ENCODE data around the gene COL4A6. TPM values are rescaled to one million over a fixed set of nuclear protein-coding genes. Genes with fewer than 3 reads are reported as not detected.

Gene COL4A6
- total RNA-seq, 4 donors from 2014 or later = 0.27 to 1.5 (median 1.1) TPM

GRCh38 chrX:108163333-108164082 lies 274.7 kb downstream of the COL4A6 start:
- Histone ChIP-seq H3K36me3 (no peaks in the 10 kb centered on the region), H3K4me3 (replicated peaks in 1 of 3) (no peak overlapping the region), H3K4me1 (peaks cover 11 to 14% of the 10 kb centered on the region in 2 donors), H3K9me3 (no peaks in the 10 kb centered on the region), H3K27ac (no peak overlapping the region), H3K27me3 (no peaks in the 10 kb centered on the region)
- no peak for DNase-seq
- TF ChIP-seq POLR2A (IDR thresholded peaks at IDR 0.05) (no peak), CTCF (IDR thresholded peaks at IDR 0.05) (no peak)
- intact Hi-C loops (cut with DNase I) = no loop called here
- 84 to 95% methylated on average over 6 to 7 of the region's 7 CpGs for WGBS, 2 donors

- no peak for DNase-seq
- intact Hi-C loops (cut with DNase I) = no loop called here
- H3K4me3 ChIP-seq (replicated peaks in 1 of 3) = no peak overlapping the region
- H3K27ac ChIP-seq = no peak overlapping the region
- WGBS, 2 donors = 91 to 93% methylated on average over 4 of the region's 4 CpGs
- H3K36me3 ChIP-seq = no peaks in the 10 kb centered on the region
- H3K27me3 ChIP-seq = no peaks in the 10 kb centered on the region
- TF ChIP-seq POLR2A (IDR thresholded peaks at IDR 0.05) (no peak), CTCF (IDR thresholded peaks at IDR 0.05) (no peak)
- no peaks in the 10 kb centered on the region for H3K9me3 ChIP-seq
- peaks cover 11 to 14% of the 10 kb centered on the region in 2 donors for H3K4me1 ChIP-seq
Observed at GRCh38 chrX:108162265-108162664, 276.0 kb downstream of the COL4A6 start.

DNA sequence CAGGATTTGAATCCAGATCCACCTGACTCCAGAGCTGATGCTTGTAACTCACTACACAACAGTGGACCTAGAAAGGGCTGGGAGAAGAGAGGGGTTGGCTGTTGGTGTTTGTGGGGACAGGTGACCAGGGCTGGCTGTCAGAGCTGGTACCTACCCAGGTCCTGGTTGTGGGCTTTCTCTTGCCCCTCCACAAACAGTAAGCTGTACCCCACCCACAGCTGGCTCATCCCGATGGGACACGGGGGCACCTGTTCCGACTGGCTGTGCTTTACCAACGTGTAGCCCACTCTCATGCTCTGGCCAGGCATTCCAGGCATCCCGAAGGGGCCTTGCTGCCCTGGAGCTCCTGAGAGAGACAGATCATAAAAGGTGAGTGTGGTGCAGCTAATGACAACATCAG lies 277.9 kb downstream of the COL4A6 start:
- WGBS, 2 donors = 90% methylated on average over 5 of the region's 5 CpGs; no CpG with 5 or more reads in 1 of the 2 donors
- Histone ChIP-seq H3K27me3 (no peaks in the 10 kb centered on the region), H3K9me3 (no peaks in the 10 kb centered on the region), H3K27ac (no peak overlapping the region), H3K4me1 (peaks cover 4 to 5% of the 10 kb centered on the region in 2 donors), H3K36me3 (no peaks in the 10 kb centered on the region), H3K4me3 (replicated peaks in 1 of 3) (no peak overlapping the region)
- no peak for DNase-seq
- TF ChIP-seq POLR2A (IDR thresholded peaks at IDR 0.05) = no peak
- no peak for TF ChIP-seq CTCF (IDR thresholded peaks at IDR 0.05)
- intact Hi-C loops (cut with DNase I) = no loop called here

GRCh38 chrX:108159028-108159670 lies 279.1 kb downstream of the COL4A6 start:
- TF ChIP-seq POLR2A (IDR thresholded peaks at IDR 0.05) (no peak), CTCF (IDR thresholded peaks at IDR 0.05) (no peak)
- no peaks in the 10 kb centered on the region for H3K4me1 ChIP-seq
- no peak for DNase-seq
- WGBS, 2 donors = 91 to 95% methylated on average over 10 to 11 of the region's 11 CpGs
- no peaks in the 10 kb centered on the region for H3K9me3 ChIP-seq
- H3K36me3 ChIP-seq = no peaks in the 10 kb centered on the region
- no peak overlapping the region for H3K4me3 ChIP-seq (replicated peaks in 1 of 3)
- H3K27ac ChIP-seq = no peak overlapping the region
- intact Hi-C loops (cut with DNase I) = no loop called here
- no peaks in the 10 kb centered on the region for H3K27me3 ChIP-seq

- 84 to 89% methylated on average over 3 of the region's 3 CpGs for WGBS, 2 donors
- no peak overlapping the region for H3K4me3 ChIP-seq (replicated peaks in 1 of 3)
- intact Hi-C loops (cut with DNase I) = no loop called here
- TF ChIP-seq CTCF (IDR thresholded peaks at IDR 0.05) (no peak), POLR2A (IDR thresholded peaks at IDR 0.05) (no peak)
- no peaks in the 10 kb centered on the region for H3K36me3 ChIP-seq
- DNase-seq = no peak
- H3K9me3 ChIP-seq = no peaks in the 10 kb centered on the region
- H3K27me3 ChIP-seq = no peaks in the 10 kb centered on the region
- no peaks in the 10 kb centered on the region for H3K4me1 ChIP-seq
- H3K27ac ChIP-seq = no peak overlapping the region
Observed at GRCh38 chrX:108157628-108158027, 280.6 kb downstream of the COL4A6 start.

All from thyroid gland (tissue), 4 donors.